ENCODE measurements around the gene HOOK1.
"Not testable (repeated sequence)": the region's sequence is repeated elsewhere in the genome, so short reads cannot be mapped to it uniquely, and the experiment has no call there.

The HOOK1 gene

DNA sequence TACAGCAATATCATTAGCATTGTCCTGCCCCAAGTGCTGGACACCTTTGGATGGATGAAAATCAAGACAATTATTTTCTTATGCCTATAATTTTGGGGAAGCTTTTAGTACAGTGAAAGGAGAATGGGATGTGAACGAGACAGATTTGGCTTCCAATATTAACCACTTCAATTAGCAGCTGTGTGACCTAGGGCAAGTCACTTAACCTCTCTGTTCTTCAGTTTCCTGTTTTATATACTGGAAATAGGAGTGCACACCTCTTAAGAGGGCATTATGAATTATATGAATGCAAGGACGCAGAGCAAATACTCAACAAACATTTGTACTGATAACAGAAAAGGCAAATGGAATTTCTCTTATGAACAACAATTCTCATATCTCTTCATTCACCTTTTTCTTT lies 93.3 kb downstream of the HOOK1 start:
- peaks cover 25% of the 10 kb centered on the region for H3K36me3 ChIP-seq (ENCODE audit: insufficient read depth, low read length)
- H3K27ac ChIP-seq = no peak overlapping the region

DNA sequence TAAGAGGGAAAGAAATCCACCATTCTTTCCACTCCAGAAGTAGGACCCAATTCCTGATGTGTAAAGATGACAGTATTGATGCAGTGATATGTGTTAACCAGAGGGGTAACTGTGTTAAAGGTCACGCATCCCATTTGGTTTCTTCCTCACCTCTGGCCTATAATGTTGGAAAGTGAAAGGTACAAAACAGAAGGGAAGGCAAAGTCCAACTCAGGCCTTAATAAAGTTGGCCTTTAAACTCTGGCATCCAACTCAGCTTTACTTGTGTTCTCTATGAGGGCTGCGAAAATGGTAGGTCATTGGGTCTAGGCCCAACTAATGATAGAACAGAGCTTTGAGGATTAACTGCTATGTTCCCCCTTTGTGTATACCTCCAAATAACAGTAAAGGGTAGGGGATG lies 93.9 kb downstream of the HOOK1 start:
- H3K9me3 ChIP-seq (ENCODE audit: low read depth, low read length) = no peaks in the 10 kb centered on the region
- no peak overlapping the region for H3K9ac ChIP-seq (ENCODE audit: insufficient read length)
- H3K27ac ChIP-seq = no peak overlapping the region
- no peak for DNase-seq (ENCODE audit: low read depth, low spot score)
- no peak overlapping the region for H3K4me3 ChIP-seq
- peaks cover 25% of the 10 kb centered on the region for H3K36me3 ChIP-seq (ENCODE audit: insufficient read depth, low read length)
- TF ChIP-seq EZH2 (IDR thresholded peaks at IDR 0.05) = no peak
- no peak for TF ChIP-seq POLR2AphosphoS5 (IDR thresholded peaks at IDR 0.05; ENCODE audit: borderline replicate concordance, low read depth, low read length)
- no peak for TF ChIP-seq FOXP2 (optimal IDR thresholded peaks at IDR 0.05; ENCODE audit: control extremely low read depth, extremely low read length, insufficient read depth)

More for the DNA sequence above, 93.3 kb downstream of the HOOK1 start:
- no peak for DNase-seq (ENCODE audit: low read depth, low spot score)
- H3K9ac ChIP-seq (ENCODE audit: insufficient read length) = no peak overlapping the region
- no peaks in the 10 kb centered on the region for H3K9me3 ChIP-seq (ENCODE audit: low read depth, low read length)
- no peak overlapping the region for H3K4me3 ChIP-seq
- no peak for TF ChIP-seq POLR2AphosphoS5 (IDR thresholded peaks at IDR 0.05; ENCODE audit: borderline replicate concordance, low read depth, low read length)
- no peak for TF ChIP-seq EZH2 (IDR thresholded peaks at IDR 0.05)
- no peak for TF ChIP-seq FOXP2 (optimal IDR thresholded peaks at IDR 0.05; ENCODE audit: control extremely low read depth, extremely low read length, insufficient read depth)

DNA sequence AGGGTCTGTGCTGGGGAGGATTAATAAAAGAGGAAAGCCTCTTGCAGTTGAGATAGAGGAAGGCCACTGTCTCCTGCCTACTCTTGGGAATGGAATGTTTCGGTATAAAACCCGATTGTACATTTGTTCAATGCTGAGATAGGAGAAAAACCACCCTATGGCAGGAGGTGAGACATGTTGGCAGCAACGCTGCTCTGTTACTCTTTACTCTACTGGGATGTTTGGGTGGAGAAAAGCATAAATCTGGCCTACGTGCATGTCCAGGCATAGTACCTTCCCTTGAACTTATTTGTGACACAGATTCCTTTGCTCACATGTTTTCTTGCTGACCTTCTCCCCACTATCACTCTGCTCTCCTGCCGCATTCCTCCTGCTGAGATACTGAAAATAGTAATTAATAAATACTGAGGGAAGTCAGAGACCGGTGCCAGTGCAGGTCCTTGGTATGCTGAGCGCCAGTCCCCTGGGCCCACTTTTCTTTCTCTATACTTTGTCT lies 100.1 kb downstream of the HOOK1 start:
- H3K4me3 ChIP-seq; H3K9ac ChIP-seq (ENCODE audit: insufficient read length); H3K9me3 ChIP-seq (ENCODE audit: low read depth, low read length); DNase-seq (ENCODE audit: low read depth, low spot score); H3K36me3 ChIP-seq (ENCODE audit: insufficient read depth, low read length); H3K27ac ChIP-seq: not testable (repeated sequence)

- Histone ChIP-seq H3K27ac (no peak overlapping the region), H3K4me3 (no peak overlapping the region), H3K9ac (ENCODE audit: insufficient read length) (no peak overlapping the region), H3K36me3 (ENCODE audit: insufficient read depth, low read length) (peaks cover 6% of the 10 kb centered on the region; the same call in 1 of the 2 replicates), H3K9me3 (ENCODE audit: low read depth, low read length) (no peaks in the 10 kb centered on the region)
- TF ChIP-seq POLR2AphosphoS5 (IDR thresholded peaks at IDR 0.05; ENCODE audit: borderline replicate concordance, low read depth, low read length) = no peak
- TF ChIP-seq EZH2 (IDR thresholded peaks at IDR 0.05) = no peak
- TF ChIP-seq FOXP2 (optimal IDR thresholded peaks at IDR 0.05; ENCODE audit: control extremely low read depth, extremely low read length, insufficient read depth) = no peak
- no peak for DNase-seq (ENCODE audit: low read depth, low spot score)
Observed at GRCh38 chr1:59915516-59915915, 100.8 kb downstream of the HOOK1 start.

- H3K27ac ChIP-seq = no peak overlapping the region
- no peak overlapping the region for H3K4me3 ChIP-seq
- no peak overlapping the region for H3K9ac ChIP-seq (ENCODE audit: insufficient read length)
- no peaks in the 10 kb centered on the region for H3K36me3 ChIP-seq (ENCODE audit: insufficient read depth, low read length)
- TF ChIP-seq EZH2 (IDR thresholded peaks at IDR 0.05) = no peak
- no peak for TF ChIP-seq POLR2AphosphoS5 (IDR thresholded peaks at IDR 0.05; ENCODE audit: borderline replicate concordance, low read depth, low read length)
- no peak for TF ChIP-seq FOXP2 (optimal IDR thresholded peaks at IDR 0.05; ENCODE audit: control extremely low read depth, extremely low read length, insufficient read depth)
- H3K9me3 ChIP-seq (ENCODE audit: low read depth, low read length) = no peaks in the 10 kb centered on the region
- DNase-seq (ENCODE audit: low read depth, low spot score) = no peak
Observed at GRCh38 chr1:59917026-59917784, 102.5 kb downstream of the HOOK1 start.

DNA sequence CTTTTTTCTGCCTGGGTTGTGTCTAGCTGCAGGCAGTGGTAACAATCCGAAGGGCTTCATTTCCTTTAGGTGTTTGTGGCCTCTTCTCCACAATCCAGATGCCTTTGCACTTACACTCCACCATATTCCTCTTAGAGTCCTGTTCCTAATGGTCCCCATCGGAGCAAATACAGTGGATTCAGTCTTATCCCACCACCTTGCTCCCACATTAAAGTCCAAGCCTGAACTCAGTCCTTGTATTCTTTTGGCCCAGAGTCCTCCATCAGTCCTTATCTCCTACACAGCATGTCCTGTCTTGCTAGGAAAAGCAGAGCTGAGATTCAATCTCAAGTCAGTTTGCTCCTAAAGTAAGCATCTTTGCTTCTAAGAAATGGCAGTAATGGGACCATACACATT lies 103.0 kb downstream of the HOOK1 start:
- H3K4me3 ChIP-seq = no peak overlapping the region
- no peak for DNase-seq (ENCODE audit: low read depth, low spot score)
- no peaks in the 10 kb centered on the region for H3K9me3 ChIP-seq (ENCODE audit: low read depth, low read length)
- no peak overlapping the region for H3K9ac ChIP-seq (ENCODE audit: insufficient read length)
- H3K36me3 ChIP-seq (ENCODE audit: insufficient read depth, low read length) = no peaks in the 10 kb centered on the region
- no peak overlapping the region for H3K27ac ChIP-seq
- no peak for TF ChIP-seq POLR2AphosphoS5 (IDR thresholded peaks at IDR 0.05; ENCODE audit: borderline replicate concordance, low read depth, low read length)
- TF ChIP-seq EZH2 (IDR thresholded peaks at IDR 0.05) = no peak
- no peak for TF ChIP-seq FOXP2 (optimal IDR thresholded peaks at IDR 0.05; ENCODE audit: control extremely low read depth, extremely low read length, insufficient read depth)

DNA sequence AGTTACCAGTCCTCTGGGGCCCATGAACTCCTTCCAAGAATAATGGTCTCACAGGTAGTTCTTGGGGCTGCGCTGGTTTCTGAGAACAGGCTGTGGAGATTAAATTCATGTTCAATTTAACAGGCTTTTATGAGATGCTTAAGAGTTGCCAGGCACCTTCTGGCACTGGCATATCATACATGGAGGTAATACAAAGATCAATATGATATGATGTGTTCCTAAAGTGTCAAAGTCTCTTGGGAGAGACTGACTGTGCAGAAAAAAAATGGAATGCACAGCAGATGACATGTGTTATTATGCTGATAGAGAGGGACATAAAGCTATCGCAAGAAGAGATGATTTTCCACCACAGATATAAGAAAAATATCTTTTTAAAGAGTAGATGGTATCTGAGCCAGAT lies 105.0 kb downstream of the HOOK1 start:
- DNase-seq (ENCODE audit: low read depth, low spot score) = no peak
- Histone ChIP-seq H3K9ac (ENCODE audit: insufficient read length) (no peak overlapping the region), H3K4me3 (no peak overlapping the region), H3K36me3 (ENCODE audit: insufficient read depth, low read length) (no peaks in the 10 kb centered on the region), H3K27ac (no peak overlapping the region), H3K9me3 (ENCODE audit: low read depth, low read length) (peaks cover 3% of the 10 kb centered on the region; the same call in 1 of the 2 replicates)
- TF ChIP-seq FOXP2 (optimal IDR thresholded peaks at IDR 0.05; ENCODE audit: control extremely low read depth, extremely low read length, insufficient read depth) (no peak), EZH2 (IDR thresholded peaks at IDR 0.05) (no peak), POLR2AphosphoS5 (IDR thresholded peaks at IDR 0.05; ENCODE audit: borderline replicate concordance, low read depth, low read length) (no peak)

- H3K9me3 ChIP-seq (ENCODE audit: low read depth, low read length); H3K4me3 ChIP-seq; H3K36me3 ChIP-seq (ENCODE audit: insufficient read depth, low read length); H3K27ac ChIP-seq; H3K9ac ChIP-seq (ENCODE audit: insufficient read length); DNase-seq (ENCODE audit: low read depth, low spot score): not testable (repeated sequence)
Observed at GRCh38 chr1:59921258-59921899, 106.6 kb downstream of the HOOK1 start.

- DNase-seq (ENCODE audit: low read depth, low spot score) = no peak
- H3K4me3 ChIP-seq = no peak overlapping the region
- no peak overlapping the region for H3K9ac ChIP-seq (ENCODE audit: insufficient read length)
Observed at GRCh38 chr1:59924653-59925052, 109.9 kb downstream of the HOOK1 start.

More at GRCh38 chr1:59924653-59925052, 109.9 kb downstream of the HOOK1 start:
- no peak for TF ChIP-seq EZH2 (IDR thresholded peaks at IDR 0.05)
- no peak for TF ChIP-seq FOXP2 (optimal IDR thresholded peaks at IDR 0.05; ENCODE audit: control extremely low read depth, extremely low read length, insufficient read depth)
- TF ChIP-seq POLR2AphosphoS5 (IDR thresholded peaks at IDR 0.05; ENCODE audit: borderline replicate concordance, low read depth, low read length) = no peak
- Histone ChIP-seq H3K36me3 (ENCODE audit: insufficient read depth, low read length) (no peaks in the 10 kb centered on the region), H3K27ac (no peak overlapping the region), H3K9me3 (ENCODE audit: low read depth, low read length) (peaks cover 6% of the 10 kb centered on the region; the same call in 1 of the 2 replicates)
